Neural cell (in vitro differentiated cells): ENCODE results near the gene MRPS35. TPM values are rescaled to one million over a fixed set of nuclear protein-coding genes. Genes with fewer than 3 reads are reported as not detected.

Experiments
- H2AFZ ChIP-seq: fragments of 200-600, 300-800 bp; sonication (generic), shearing (Covaris generic); 2 replicates; pipeline ENCODE4 v1.6.0; 2014; ENCODE audit warnings: low read depth, mild to moderate bottlenecking, antibody characterized with exemption, low read length, moderate library complexity
- H3F3A ChIP-seq: fragments of 200-600 bp; shearing (Covaris generic); 2 replicates; pipeline ENCODE4 v1.6.1; 2016; ENCODE audit warnings: mild to moderate bottlenecking, moderate library complexity, mixed read lengths, antibody characterized with exemption, low read length; ENCODE audit not compliant: insufficient read depth, poor library complexity, severe bottlenecking
- H3K27ac ChIP-seq: fragments of 200-600, 300-800 bp; sonication (generic), shearing (Covaris generic); 2 replicates; pipeline ENCODE4 v1.5.1; 2014; ENCODE audit warnings: mild to moderate bottlenecking, low read length, moderate library complexity
- H3K27me3 ChIP-seq: fragments of 300-800, 200-600 bp; sonication (generic), shearing (Covaris generic); 2 replicates; pipeline ENCODE4 v1.6.0; 2014; ENCODE audit warnings: mild to moderate bottlenecking, low read depth, low read length, moderate library complexity; ENCODE audit not compliant: insufficient read depth
- H3K36me3 ChIP-seq: fragments of 300-800, 200-600 bp; sonication (generic), shearing (Covaris generic); 2 replicates; pipeline ENCODE4 v1.5.1; 2014; ENCODE audit warnings: mild to moderate bottlenecking, antibody characterized with exemption, low read length, moderate library complexity; ENCODE audit not compliant: insufficient read depth
- H3K4me2 ChIP-seq: fragments of 300-800, 200-600 bp; sonication (generic), shearing (Covaris generic); 2 replicates; pipeline ENCODE4 v1.6.0; 2014; ENCODE audit warnings: mild to moderate bottlenecking, low read length
- H3K4me3 ChIP-seq: fragments of 300-800, 200-600 bp; sonication (generic), shearing (Covaris generic); 2 replicates; pipeline ENCODE4 v1.5.1; 2014; ENCODE audit warnings: mild to moderate bottlenecking, low read length, moderate library complexity
- H3K79me2 ChIP-seq: fragments of 200-600 bp; shearing (Covaris generic); replicated peaks from 2 replicates; pipeline ENCODE4 v1.6.0; 2014; ENCODE audit warnings: mild to moderate bottlenecking, low read length, moderate library complexity; ENCODE audit not compliant: insufficient read depth
- H3K9ac ChIP-seq: fragments of 300-800, 200-600 bp; sonication (generic), shearing (Covaris generic); 2 replicates; pipeline ENCODE4 v1.6.1; 2016; ENCODE audit warnings: mild to moderate bottlenecking, low read length, mixed read lengths
- H3K9me2 ChIP-seq: fragments of 200-600 bp; shearing (Covaris generic); 2 replicates; pipeline ENCODE4 v1.6.1; 2016; ENCODE audit warnings: mild to moderate bottlenecking, low read length, mixed read lengths; ENCODE audit not compliant: insufficient read depth
- H3K9me3 ChIP-seq: fragments of 200-600, 300-800 bp; sonication (generic), shearing (Covaris generic); 2 replicates; pipeline ENCODE4 v1.6.1; 2016; ENCODE audit warnings: mild to moderate bottlenecking, mixed run types, low read length, moderate library complexity, mixed read lengths
- H4K20me1 ChIP-seq: fragments of 200-600 bp; shearing (Covaris generic); 2 replicates; pipeline ENCODE4 v1.6.1; 2016; ENCODE audit warnings: mild to moderate bottlenecking, mixed run types; ENCODE audit not compliant: insufficient read depth
- CTCF ChIP-seq: fragments of 450-650 bp; IDR thresholded peaks from 2 replicates; pipeline ENCODE4 v1.5.1; 2014; ENCODE audit warnings: antibody characterized with exemption, mild to moderate bottlenecking, moderate library complexity; ENCODE audit not compliant: poor library complexity, severe bottlenecking
- EZH2 ChIP-seq: fragments of 200-600, 300-800 bp; shearing (Covaris generic), sonication (generic); IDR thresholded peaks from 2 replicates; pipeline ENCODE4 v1.6.1; 2014; ENCODE audit warnings: antibody characterized with exemption, low read length, borderline replicate concordance, mild to moderate bottlenecking; ENCODE audit not compliant: insufficient read depth, poor library complexity, severe bottlenecking
- MXI1 ChIP-seq: fragments of 450-650 bp; conservative IDR thresholded peaks from 2 replicates; pipeline ENCODE4 v1.6.1; 2014; ENCODE audit warnings: antibody characterized with exemption, mild to moderate bottlenecking; ENCODE audit not compliant: poor library complexity, severe bottlenecking
- POLR2AphosphoS5 ChIP-seq: IDR thresholded peaks from 2 replicates; pipeline ENCODE4 v1.6.1; 2012
- RAD21 ChIP-seq: fragments of 450-650 bp; conservative IDR thresholded peaks from 2 replicates; pipeline ENCODE4 v1.6.1; 2014; ENCODE audit warnings: antibody characterized with exemption, mild to moderate bottlenecking, moderate library complexity
- REST ChIP-seq: IDR thresholded peaks from 2 replicates; pipeline ENCODE4 v1.6.1; 2012; ENCODE audit warnings: borderline replicate concordance
- SMC3 ChIP-seq: fragments of 450-650 bp; conservative IDR thresholded peaks from 2 replicates; pipeline ENCODE4 v1.6.1; 2014; ENCODE audit warnings: antibody characterized with exemption, mild to moderate bottlenecking, moderate library complexity; ENCODE audit not compliant: poor library complexity
- TAF1 ChIP-seq: IDR thresholded peaks from 2 replicates; pipeline ENCODE4 v1.6.1; 2012; ENCODE audit warnings: low read depth
- polyA plus RNA-seq: library from polyadenylated mRNA; depleted of rRNA; stranded (reverse); fragments of >200 nt; gene quantifications from 2 replicates; pipeline ENCODE4 v1.2.3, GENCODE V29; 2014

MRPS35 gene
- polyA plus RNA-seq, 1 donor from 2014 or later: 105 TPM

- H3K36me3 ChIP-seq: peaks cover 7% of the 10 kb centered on the region
- H3K4me2 ChIP-seq: no peak overlapping the region
- no peak overlapping the region for H2AFZ ChIP-seq
- no peak overlapping the region for H3K9ac ChIP-seq
- H3F3A ChIP-seq: no peaks in the 10 kb centered on the region
- H4K20me1 ChIP-seq: no peaks in the 10 kb centered on the region
- H3K27me3 ChIP-seq: no peaks in the 10 kb centered on the region
- no peaks in the 10 kb centered on the region for H3K79me2 ChIP-seq
- no peaks in the 10 kb centered on the region for H3K9me3 ChIP-seq
- TF ChIP-seq EZH2: no peak
- no peak for TF ChIP-seq REST
- TF ChIP-seq RAD21: no peak
- no peak for TF ChIP-seq TAF1
- no peak for TF ChIP-seq CTCF
- TF ChIP-seq SMC3: no peak
- TF ChIP-seq POLR2AphosphoS5: no peak
- TF ChIP-seq MXI1: no peak
- no peaks in the 10 kb centered on the region for H3K9me2 ChIP-seq
- H3K4me3 ChIP-seq: no peak overlapping the region
- no peak overlapping the region for H3K27ac ChIP-seq
Measured at GRCh38 chr12:27666510-27666909, 44.1 kb upstream of the MRPS35 start.

- Histone ChIP-seq H3K27ac (no peak overlapping the region), H3K9ac (no peak overlapping the region), H2AFZ (no peak overlapping the region), H3K4me2 (no peak overlapping the region), H3F3A (no peaks in the 10 kb centered on the region), H3K4me3 (no peak overlapping the region), H4K20me1 (no peaks in the 10 kb centered on the region), H3K36me3 (peaks cover 7% of the 10 kb centered on the region), H3K9me3 (no peaks in the 10 kb centered on the region), H3K9me2 (no peaks in the 10 kb centered on the region), H3K79me2 (no peaks in the 10 kb centered on the region), H3K27me3 (no peaks in the 10 kb centered on the region)
- TF ChIP-seq SMC3 (no peak), EZH2 (no peak), TAF1 (no peak), REST (no peak), POLR2AphosphoS5 (no peak), MXI1 (no peak), CTCF (no peak), RAD21 (no peak)
Measured at GRCh38 chr12:27667540-27667939, 43.1 kb upstream of the MRPS35 start.
